NCI-H2029 (cell line): Measurements from ENCODE around the gene ITM2C.

Experiments used
- DNase-seq: peaks from one replicate; lab custom pipeline; 2025; lab: John Stamatoyannopoulos, UW

The ITM2C gene

DNA sequence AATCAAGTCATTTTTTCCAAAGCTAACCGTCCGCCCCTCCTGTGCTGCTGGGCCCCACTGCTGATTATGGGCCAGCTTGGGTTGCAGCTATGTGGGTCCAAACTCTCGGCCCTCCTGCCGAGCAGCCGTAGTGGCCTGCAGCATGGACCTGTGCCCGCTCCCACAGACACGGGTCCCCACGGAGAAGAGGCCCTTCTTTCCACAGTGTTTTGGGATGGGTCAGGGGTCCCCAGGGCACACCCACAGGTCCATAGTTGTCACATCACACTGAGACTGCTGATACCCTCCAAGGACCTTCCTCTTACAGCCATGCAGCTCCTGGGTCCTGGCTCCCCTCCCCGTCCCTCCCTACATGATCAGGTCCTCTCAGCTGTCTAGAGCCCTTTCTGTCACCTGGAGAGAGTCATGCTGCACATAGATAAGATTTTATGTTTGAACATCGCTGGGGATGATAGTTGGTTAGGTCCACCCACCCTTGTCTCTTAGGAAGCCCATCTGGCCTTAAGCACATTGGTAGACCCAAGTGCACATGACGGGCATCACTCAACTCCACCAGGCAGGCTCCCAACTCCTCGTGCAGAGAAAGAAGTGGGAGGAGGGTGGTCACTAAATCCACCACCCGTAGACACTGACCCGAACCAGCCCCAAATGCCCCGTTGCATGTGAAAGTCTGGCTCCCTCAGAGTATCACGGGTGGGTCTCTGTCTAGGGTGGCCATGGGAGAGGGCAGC is 42.8 kb downstream of the ITM2C start:
- no peak for DNase-seq

GRCh38 chr2:230908092-230908594 is 43.4 kb downstream of the ITM2C start:
- peak; percentile 31 for DNase-seq

- DNase-seq: peak; percentile 89
These were observed 44.0 kb downstream of the ITM2C start for GRCh38 chr2:230908595-230909191.

- DNase-seq: no peak
These were observed 45.3 kb downstream of the ITM2C start for GRCh38 chr2:230909841-230910545.

DNA sequence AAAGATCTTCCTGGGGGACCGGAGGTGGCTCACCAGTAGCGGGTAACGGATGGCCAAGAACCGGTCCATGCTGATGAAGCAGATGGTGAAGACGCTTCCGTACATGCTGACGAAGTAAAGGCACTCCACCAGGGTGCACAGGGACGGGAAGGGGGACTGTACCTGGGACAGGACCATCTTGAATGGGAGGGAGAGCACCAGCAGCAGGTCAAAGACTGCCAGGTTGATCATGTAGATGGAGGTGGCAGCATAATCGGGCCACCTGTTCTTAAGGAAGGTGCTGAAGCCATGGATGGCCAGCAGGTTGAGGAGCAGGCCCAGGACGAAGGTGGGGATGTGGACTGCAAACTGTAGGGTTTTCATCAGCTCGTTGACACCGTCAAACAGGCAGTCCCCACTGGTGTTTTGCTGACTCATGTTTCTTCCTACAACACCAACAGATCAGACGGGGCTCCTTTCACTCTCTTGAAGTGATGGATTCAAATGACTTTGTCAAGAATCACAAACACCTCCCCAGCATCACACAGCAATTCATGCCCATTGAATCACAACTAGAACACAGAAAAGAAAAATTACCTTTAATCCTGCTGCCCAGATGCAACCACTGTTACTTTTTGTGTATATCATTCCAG is 45.9 kb downstream of the ITM2C start:
- no peak for DNase-seq

DNA sequence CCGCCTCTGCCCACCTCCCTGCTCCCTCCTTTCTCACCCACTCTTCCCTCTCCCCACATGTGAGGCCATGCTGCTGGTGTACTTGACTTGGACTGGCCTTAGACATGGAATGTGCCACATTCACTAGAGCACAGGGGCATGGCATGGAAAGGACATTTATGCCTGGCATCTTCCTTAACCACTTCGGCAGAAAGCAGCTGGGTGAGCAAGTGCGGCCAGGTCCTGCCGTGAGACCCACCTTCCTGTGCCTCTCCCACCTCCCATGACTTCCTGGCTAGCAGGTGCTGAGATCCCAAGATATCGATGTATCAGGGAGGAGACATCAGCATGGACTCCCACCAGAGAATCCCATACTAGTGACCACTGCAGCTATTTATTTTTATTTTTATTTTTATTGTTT is 47.3 kb downstream of the ITM2C start:
- DNase-seq: no peak

GRCh38 chr2:230912724-230913123 is 48.0 kb downstream of the ITM2C start:
- DNase-seq: no peak

GRCh38 chr2:230913406-230914143 is 48.8 kb downstream of the ITM2C start:
- no peak for DNase-seq

DNA sequence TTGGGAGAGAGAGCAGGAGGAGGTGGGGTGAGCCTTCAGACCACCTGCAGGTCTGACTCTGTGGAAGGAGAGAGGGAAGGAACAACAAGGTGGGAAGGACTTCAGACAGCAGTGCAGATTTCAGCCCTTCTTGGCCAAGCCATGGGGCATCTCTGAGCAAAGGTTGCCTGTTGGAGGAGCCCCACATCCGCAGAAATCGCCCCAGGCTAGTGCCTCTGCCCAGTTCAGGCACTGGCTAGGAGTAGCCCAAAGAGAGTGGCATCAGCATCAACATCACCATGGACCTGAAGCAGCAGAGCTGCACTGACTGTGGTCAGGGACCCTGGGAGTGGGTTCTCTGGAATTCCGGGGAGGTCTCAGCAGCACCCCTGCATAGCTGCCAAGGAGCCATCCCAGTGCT is 50.1 kb downstream of the ITM2C start:
- DNase-seq: no peak

- DNase-seq: no peak
These were observed 50.6 kb downstream of the ITM2C start for GRCh38 chr2:230915319-230915718.

GRCh38 chr2:230916218-230916617 is 51.5 kb downstream of the ITM2C start:
- DNase-seq: no peak

- DNase-seq: no peak
These were observed 54.5 kb downstream of the ITM2C start for GRCh38 chr2:230919240-230919639.

GRCh38 chr2:230919681-230920080 is 54.9 kb downstream of the ITM2C start:
- DNase-seq: no peak

DNA sequence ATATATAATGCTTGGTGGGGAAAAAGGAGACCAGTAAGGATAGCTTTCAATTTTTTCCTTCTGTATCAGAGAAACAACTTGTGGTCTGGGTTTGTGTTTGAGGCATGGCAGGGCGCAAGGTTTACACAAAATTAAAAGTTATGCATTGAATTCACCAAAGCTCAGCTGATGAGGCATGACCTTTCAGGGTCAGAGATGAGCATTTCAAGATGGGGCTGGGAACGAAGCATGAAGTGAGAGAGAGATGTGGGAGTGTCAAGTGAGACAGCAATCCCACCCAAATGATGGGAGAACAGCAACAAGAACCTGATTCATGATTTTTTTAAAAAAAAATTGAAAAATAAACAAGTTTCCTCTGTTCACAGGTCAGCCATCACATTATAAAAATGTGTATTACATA is 55.4 kb downstream of the ITM2C start:
- no peak for DNase-seq

GRCh38 chr2:230921806-230922595 is 57.3 kb downstream of the ITM2C start:
- DNase-seq: no peak

GRCh38 chr2:230922951-230923717 is 58.4 kb downstream of the ITM2C start:
- no peak for DNase-seq

DNA sequence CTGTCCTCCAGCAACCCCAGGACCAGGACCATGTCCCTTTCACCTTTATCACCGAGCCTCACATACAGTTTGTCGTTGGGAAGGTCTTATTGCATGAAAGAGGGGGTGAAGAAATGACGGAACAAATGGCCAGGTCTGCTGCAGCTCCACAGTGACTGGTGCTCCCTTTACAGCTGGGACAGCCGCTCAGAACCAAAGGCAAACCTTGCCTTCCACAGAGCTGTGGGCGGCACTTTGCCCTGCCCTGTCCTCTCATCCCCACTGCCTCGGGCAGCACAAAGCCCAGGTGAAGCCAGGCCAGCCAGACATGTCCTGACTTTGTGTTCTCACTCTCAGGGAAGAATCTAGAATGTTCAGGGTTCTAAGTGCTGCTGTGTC is 59.3 kb downstream of the ITM2C start:
- no peak for DNase-seq

DNA sequence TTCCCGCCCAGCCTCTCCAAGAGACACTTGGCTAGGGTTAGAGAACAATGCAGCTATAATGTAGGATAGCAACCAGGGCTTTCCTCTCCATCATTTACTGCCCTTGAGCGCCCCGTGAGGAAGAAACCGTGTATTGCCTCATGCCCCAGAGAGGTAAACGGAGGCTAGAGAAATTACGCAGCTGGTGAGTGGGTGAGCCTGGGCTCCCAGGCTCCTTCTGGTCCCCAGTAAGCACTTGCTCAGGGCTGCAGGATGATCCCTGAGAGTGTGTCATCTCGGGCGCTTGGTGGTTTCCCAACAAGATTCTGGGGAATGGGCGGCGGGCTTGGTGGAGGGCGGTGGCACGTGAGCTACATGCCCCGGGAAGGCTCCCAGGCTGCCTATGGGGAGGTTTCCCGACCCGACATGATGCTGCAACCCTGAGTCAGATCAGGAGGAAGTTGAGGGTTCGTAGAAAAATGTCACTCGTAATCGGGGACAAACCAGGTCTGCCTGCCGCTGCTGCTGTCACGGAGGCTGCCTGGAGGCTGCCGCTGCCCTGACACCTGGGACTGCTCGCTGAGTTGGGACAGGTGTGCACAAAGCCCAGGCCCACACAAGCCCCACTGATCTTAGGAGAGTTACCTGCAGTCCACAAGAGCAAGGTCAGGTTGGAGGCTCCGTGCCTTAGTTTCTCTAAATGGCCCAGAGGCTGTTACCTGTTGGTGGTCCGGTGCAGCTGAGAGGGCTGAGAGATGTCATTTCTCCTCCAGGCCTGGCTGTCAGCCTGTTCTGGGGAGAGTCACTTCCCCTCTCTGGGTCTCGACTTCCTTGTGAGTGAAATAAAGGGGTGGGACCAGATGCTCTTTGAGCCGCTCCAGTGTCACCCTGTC is 60.0 kb downstream of the ITM2C start, which contains the start of gene GPR55:
Gene GPR55 (minus strand): TSS at position 773 of the 872 bp plus-strand sequence. CDS start 14,280 bp downstream, outside the sequence.
- no peak for DNase-seq

DNA sequence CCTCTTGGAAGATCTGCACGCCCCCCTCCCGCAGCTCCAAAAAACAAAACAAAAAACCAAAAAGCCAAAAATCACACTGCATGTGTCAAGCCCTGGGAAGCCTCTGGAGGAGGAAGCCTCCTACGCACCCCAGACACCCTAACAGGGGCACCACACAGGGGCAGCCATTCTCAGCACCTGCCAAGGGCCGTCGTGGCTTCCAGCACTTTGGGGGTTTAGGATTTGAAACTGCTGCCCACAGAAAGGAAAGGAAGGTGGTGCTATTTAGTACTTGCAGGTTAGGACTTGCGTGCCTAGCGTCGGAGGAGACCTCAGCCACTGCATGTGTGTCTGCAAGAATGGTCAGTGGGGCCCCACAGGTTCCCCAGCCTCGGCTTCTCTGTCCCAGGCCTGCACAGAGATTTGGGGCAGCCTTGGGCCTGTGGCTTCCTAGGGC is 60.7 kb downstream of the ITM2C start:
- no peak for DNase-seq
